A172 (cell line): ENCODE measurements around the gene RFTN1. TPM values are rescaled to one million over a fixed set of nuclear protein-coding genes. Genes with fewer than 3 reads are reported as not detected.

Experiments
- DNase-seq: peaks from one replicate; pipeline ENCODE4 v3.0.0-alpha.2; 2015; ENCODE audit warnings: low spot score
- total RNA-seq: library from RNA; depleted of rRNA; stranded (reverse); fragments of >200 nt; shearing (Covaris generic); gene quantifications from 2 replicates; pipeline ENCODE4 v1.2.3, GENCODE V29; 2014

The RFTN1 gene
- total RNA-seq, 1 experiment from 2014 or later, result 52.1 TPM

DNA sequence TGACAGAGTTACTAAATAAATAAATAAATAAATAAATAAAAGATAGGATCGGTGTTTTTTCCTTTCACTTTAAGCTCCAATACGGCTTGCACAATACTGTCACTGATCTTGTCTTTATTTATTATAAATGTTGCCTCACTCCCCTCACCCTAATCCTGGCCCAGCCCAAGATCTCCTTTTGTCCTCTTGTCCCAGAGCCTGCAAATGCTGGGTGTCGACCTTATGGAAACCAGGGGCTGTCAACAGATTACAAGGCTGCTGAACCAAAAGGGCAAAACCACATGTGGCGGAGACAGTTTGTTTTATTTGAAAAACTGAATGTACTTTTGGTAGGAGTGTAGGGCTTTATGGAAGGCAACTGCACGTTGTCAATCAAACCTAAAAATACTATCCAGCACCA lies 75.9 kb downstream of the RFTN1 start:
- no peak for DNase-seq

DNA sequence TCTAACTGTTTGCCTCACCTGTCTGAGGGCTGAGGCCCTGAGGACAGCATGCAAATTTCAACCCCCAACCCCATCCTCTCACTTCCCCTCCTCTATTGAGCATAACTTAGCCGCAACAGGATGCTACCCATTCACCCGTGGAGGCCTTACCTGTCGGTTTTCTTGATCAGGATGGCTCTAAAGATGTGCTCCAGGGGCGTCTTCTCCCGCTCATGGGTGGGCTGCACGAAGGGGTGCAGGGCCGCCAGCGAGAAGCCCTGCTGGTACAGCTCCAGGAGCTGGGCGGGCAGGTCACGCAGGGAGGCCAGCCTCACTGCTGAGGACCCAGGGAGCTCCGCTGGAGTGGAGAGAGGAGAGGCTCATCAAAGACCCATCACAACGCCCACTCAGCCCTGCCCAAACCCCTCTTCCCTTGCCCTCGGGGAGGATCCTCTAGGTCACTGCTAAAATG lies 79.8 kb downstream of the RFTN1 start:
- DNase-seq, result no peak

DNA sequence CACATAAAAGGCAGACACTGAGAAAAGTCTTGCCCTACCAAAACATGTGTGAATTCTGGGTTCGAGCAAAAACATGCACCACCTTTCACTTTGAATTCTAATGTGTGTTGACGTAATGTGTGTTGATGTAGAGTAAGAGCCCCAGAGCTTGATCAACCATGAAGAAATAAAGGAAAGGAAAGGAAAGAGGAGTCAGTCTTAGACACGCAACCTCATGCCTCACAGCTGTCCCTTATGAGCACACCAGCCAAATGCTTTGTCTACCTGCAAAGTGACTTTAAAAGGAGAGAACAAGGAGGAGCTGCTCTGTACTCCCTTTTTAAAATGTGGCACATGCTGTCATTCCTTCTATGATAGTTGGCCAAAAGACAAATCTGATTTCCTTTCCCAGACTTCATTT lies 80.8 kb downstream of the RFTN1 start:
- DNase-seq, result no peak

DNA sequence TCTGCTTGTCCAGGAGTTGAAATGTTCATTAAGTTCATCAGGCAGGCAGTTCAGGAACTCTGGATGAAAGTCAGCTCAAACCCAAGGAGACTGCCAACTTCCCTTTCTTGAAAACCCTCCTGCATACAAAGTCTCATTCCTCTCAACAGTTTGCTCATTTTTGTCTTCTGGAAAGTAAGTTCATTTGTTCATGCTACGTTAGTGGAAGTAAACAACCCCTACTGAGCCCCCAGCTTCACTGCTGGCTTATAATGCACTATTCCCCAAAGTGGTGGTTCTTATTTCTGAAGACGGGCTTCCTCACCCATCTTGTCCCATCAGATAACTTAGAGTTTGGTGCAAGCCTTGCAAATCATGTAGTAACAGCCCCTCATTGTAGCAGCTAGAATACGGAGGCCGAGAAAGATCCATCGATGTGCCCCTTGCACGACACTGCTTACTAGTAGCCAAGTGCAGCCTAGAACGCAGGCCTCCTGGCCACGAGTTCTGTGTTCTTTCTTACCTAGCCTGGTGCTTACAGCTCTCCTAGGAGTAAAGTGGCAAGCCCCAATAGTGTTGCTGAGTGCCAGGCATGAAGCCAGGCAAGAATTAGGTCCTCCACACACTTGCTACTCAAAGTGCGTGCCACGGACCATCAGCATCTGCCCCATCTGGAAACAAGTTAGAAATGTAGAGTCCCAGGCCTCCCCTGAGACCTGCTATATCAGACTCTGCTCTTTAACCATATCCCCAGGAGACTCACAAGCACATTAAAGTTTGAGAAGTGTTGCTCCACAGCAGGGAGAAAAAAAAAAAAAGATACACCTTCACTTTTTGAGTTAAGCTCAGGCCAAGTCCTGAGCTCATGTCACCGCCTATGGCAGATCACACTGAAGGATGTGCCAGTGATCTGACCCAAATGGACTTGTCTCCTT lies 82.5 kb downstream of the RFTN1 start:
- no peak for DNase-seq

DNA sequence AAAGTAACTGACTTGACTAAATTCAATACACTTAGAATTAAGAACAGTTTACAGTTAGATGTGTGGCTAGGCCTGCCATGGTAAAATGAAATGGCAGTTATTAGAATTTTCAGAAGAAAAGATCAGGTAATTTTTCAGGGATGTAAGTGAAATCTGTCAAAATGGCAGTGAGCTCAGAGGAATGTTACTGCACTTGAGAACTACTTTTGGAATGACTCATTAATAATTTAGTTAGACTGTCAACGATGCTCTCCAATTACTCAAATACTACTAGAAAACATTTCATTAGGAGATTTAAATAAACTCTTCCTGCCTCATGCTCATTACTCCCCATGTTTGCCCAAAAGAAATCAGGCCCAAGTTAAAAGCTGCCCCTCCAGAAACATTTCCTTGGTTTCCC lies 84.4 kb downstream of the RFTN1 start:
- DNase-seq, result peak; percentile 21

DNA sequence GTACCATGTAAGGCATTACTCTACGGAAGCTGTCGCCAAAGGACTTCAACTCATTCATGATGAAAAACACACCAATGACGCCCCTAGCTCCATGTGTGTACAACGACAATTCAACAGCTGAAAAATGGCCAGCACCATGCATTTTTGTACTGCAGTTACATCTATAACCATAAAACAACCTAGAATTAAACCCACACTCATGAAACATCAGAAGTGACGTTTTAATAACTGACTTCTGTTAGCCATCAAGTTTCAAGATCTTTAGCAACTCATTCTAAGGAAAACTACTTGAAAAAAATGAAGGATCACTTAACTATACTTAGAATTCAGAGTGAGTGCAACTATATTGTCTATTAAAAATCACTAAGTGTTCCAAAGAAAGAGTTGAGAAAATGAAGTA lies 84.9 kb downstream of the RFTN1 start:
- DNase-seq, result no peak

DNA sequence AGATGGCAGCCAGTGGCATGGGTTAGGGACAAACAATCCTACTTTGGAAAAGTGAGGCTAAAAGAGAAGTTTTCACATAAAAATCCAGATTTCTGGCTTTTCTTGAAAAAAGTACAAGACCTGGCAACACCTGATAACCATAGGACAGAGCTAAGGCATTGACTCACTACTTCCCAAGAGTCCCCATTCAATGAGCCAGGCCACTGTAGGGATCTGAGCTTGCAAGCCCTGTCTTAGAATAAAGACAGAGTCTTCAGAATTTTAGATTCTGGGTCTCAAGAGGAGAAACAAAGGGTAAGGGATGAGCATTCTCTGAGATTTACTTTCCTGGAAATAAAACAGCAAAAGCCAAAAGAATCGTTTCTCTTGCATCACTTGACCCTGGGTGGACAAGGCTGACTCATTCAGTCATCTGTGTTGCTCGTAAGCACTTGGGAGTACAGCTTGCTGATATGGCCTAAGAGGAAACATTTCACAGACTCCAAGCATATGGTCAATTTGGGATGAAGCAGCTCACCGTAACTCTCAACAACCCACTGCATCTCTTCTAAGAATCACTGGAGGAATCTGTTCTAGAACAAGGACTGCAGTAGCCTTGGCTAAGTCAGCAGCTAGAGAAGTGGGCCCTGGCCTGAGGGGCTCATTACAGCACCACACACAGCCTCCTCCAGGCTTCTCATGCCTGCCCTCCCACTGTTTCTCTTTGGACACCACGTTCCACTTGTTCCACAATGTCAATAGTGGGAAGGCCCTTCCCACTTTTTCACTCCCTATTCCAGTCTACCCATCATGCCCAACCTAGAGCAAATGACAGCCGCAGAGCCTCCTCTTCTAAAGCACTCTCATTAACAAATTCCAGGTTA lies 86.2 kb downstream of the RFTN1 start:
- peak; percentile 67 for DNase-seq

DNA sequence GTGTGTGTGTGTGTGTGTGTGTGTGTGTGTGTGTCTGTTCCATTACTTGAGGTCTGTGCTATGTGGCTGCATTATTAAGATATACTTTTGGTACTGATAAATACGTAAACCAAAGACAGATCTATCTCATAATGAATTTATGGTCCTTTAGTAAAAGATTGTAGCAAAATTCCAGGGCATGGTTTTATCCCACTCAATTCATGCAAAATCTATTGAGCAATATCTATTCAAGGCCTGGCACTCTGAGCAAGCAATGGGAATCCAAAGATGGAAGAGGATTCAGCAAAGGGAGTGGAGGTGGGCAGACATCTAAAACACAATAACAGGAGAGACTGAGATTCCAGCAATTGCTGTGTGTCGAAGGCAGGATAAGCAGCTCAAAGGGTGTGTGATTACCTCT lies 86.8 kb downstream of the RFTN1 start:
- DNase-seq, result no peak

DNA sequence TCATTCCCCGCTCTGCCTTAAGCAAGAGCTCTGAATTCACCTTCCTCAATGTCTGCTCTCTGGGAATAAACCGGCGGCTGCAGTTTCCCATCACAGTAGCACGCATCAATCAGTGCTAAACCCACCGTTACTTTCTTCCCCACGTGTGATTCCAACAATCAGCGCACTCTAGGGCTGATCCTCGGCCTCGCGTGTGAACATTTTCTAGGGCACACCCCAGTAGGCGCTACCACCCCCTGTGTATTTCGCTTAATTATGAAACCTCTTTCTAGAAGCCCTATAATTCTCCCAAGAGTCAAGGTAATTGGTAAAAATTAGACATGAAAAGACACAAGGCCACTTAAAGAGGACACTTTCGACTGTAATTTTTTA lies 87.5 kb downstream of the RFTN1 start:
- no peak for DNase-seq

DNA sequence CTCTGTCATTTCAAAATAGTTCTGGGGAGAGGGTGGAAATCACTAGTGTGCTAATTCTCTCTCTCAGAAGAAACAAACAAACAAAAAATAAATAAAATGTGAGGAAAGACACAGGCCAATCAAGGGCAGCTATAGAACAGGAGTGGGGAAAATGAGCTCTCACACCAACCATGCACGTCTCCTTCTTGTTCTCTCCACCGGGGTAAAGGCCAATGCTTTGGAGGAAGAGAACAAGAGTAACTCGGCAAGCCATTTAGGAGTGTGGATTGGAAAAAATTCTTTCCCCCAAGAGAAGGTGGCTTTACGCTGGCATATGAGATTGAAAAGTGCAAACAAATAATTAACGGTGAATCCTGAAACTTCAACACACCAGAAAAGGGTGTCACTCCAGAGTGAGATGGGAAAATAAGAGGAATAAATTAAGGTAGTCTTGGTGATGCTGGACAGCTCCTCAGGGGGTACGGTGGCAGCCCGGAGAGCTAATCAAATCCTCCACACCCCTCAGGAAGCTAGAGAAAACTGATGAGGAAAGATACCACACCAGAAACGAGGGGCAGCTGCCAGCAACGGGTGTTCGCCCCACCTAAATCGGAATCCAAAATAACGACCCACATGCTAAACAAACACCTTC lies 88.0 kb downstream of the RFTN1 start:
- DNase-seq, result no peak

DNA sequence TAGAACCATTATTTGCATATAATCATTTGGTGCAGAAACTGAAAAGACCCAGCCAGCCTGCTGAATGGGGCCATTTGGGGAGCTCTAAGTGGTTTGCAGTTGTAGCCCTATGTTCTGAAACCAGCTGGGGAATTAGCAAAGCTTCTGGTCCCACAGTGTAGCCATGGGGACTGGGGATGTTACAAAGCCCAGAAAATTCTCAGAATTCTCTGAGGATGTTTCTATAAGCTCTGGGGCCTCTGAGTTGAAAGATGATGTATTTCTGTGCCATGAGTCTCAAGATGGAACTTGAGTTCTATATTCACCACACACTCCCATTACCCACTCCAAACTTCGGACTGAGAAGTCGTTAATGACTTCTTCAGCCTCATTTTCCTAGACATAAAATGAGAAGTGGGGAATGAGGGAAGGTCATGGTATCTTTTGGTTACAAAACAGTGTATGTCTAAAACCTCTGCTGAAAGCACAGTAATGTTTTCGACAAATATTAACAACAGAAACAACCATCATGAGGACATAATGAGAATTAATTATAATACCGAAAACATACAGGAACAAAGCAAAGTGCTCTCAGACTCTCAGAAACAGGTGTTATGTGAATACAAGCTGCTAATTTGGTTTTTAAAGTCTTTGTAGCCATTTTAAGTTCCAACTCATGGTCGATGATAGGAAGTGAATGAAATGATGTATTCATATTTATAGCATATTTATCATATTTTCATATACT lies 89.4 kb downstream of the RFTN1 start:
- DNase-seq, result no peak

DNA sequence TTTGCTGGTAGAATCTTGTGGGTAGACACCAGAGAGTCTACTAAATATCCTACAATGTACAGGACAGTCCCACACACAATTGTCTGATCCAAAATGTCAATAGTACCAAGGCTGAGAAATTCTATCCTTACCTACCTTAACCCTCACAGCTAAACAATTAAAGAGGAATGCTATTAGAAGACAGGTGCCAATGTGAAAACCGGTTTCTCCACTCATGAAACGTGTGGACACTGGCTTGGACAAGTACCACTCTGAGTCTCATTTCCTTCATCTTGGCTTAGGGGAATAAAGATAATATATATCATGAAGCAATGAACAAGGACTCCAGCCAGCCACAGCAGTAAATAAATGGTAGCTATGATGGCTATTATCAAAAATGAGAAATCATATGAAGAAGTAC lies 90.2 kb downstream of the RFTN1 start:
- no peak for DNase-seq

DNA sequence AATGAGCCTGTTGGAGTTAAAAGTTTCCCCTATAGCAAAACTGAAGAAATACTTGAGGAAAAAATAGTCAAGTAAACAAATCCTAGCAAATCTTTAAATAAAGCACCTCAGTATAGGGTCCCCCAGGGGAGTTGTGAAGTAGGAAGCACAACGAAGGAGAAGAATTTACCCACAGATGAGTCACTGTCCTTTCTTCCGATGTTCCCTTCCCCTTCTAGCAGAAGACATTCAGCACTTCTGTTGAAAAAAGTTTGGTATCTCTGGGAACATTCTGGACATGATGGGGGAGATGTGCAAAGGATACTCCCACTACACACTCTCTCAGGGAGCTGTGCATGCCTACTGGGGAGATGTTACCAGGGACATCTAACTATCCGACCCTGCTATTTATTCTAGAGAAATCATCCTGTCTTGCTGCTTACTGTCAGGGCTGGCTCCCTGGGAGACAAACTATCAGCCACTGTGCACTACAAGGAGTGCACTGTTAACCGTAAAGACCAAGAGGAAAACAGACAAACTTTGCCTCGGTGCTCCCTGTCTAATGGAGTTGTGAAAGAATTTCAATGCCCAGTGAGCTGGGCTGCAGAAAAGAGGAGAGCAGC lies 93.8 kb downstream of the RFTN1 start:
- no peak for DNase-seq

DNA sequence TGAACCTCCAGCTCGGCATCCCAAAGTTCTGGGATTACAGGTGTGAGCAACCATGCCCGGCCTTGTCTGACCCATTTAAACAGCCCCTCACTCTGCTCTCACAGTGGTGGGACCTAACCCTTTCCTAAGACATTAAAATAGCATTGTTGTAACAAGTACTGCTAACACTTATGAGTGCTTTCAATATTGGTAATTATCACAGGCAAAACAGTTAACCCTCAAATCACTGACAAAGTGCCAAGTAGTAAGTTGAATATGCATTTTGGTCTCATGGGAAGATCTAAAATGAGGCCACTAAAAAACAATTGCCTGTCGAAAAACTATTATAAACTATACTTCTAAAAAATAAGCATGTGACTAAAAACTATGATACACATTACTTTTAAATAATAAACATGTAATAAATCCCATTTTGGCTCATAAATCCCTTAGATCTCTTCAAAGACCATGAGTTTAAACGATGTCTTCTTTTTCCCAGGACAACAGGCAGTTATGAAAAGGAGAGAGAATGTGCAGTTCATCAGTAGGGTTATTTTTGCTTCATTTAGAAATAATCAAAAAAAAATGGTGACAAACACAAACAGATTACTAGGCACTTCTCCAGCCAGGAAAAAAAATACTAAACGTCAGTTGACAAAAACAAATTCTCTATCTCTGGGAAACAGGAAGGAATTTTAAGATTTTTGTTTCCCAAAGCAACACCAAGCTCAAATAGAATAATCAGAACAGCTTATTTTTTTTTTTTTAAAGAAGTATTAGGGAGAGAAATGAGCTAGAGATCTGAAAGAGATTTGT lies 95.4 kb downstream of the RFTN1 start:
- no peak for DNase-seq

DNA sequence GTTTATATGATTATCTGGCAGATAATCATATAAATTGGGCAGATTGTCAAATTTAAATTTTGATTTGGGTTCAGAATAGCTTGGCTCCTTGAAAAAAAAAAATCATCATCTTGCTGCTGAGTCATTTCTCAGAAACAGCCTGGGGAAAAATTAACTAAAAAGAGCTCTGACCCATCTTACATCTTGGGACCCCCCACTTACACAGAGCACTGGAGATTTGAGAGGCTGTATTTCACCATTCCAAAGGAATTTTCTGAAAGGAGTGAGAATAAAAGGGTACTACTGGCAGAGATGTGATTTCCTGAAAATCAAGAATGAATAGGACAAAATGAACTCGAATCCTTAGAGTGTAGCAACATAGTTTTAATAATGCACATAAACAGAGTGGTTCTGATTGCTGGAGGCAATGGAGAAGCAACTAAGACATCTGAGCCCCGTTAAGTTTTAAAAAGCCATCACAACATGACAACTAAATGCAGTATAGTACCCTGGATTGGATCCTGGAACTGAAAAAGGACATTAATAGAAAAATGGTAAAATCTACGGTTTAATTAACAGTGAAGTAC lies 97.5 kb downstream of the RFTN1 start:
- no peak for DNase-seq

DNA sequence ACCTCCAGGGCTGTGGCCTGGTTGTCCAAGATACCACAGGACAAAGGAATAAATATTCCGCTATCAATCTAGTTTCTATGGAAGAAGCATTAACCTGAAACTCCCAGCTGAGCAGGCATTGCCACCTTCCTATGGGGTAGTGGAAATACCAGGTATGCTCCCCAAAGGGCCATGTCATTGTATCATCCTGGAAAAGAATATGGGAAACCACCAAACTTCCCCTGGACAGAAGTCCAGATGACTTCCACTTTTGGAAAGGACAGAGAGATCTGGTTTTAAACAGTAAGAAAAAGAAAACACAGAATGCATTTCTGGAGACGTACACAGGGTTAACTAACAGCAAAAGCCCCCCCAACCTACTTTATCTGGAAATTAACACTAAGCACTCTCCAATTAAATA lies 100.2 kb downstream of the RFTN1 start:
- DNase-seq, result no peak

DNA sequence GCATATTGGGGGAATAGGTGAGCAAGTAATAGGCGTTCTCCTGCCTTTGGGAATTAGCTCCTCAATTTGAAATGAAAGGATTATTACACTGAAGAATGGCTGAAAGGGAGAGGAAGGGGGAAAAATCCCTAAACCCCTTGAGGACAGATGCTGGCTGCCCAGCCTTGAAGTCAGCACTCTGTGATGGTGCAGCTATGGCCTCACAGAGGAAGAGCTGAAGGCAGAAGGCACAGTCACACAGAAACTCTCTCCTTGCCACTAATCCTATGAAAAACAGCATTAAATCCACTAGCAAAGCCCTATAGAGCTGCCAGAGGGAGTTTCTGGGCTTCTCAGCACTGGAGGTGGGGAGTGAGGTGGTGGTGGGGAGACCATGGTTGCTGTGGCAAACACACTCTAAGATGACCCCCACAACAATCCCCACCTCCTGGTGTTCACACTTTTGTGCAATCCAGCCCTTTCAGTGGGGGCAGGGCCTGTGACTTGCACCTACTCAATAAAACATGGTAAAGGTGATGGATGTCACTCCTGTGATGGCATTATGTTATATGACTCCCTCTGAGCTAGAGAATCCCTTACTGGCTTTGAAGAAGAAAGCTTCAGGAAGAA lies 101.2 kb downstream of the RFTN1 start:
- no peak for DNase-seq

DNA sequence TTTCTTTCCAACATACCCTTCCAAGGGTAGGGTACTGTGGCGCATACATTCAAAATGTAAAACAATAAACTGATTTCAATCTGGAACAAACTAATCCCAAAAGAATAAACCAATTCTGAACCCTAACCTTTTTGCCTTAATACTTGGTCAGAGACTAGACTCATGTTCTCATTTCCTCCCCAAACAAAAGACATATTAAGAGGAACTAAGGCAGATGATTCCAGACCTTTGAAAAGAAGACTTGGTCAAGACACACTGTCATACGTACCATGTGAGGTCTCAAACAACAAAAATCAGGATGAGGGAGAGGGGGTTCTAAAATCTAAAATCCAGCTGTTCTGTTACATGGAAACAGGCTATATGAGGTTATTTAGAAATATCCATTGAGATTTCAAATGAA lies 102.1 kb downstream of the RFTN1 start:
- DNase-seq, result no peak

DNA sequence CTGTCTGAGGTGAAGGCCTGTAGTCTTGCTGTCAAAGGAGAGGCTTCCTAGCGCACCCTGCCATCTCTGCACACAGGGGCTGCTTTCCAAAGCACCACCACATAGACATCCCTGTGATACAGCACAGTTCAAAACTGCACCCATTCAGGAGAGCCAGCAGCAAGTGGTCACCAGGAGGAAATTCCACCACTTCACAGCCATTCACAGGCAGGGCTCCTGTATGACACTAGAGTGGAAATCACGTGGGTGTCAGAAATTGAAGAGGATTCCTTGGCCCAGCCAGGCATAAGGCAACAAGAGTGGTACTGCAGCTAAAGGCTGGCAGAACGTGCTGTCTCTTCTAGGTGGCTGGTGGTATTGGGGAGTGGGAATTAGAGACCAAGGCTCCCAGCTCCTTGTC lies 102.8 kb downstream of the RFTN1 start:
- DNase-seq, result no peak

DNA sequence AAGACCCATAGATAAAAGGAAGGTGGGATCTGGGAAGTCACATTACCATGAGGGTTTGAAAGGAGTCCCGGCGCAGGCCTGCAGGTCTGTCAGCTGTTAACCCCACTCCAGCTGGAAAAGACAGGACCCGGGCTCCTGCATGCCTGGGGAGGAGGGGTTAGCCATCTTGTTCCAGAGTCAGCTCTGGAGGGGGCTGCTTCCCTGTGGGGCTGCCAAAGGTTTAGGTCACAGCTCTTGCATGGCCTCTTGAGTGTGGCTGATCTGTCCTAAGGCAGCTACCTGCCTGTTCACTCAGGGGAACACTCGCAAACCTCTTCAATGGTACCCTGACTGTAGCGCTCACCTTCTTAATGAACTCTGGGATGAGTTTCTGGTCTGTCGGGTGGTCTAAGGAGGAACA lies 104.5 kb downstream of the RFTN1 start:
- DNase-seq, result no peak
